Measurements from ENCODE around the gene DPF3.
A peak's percentile ranks its signal among the peaks of the same experiment; 100 is the strongest.

The DPF3 gene

GRCh38 chr14:72621387-72622065 lies 272.4 kb downstream of the DPF3 start:
- Histone ChIP-seq H3K79me2 (ENCODE audit: control insufficient read depth, insufficient read depth, low read length, poor library complexity) (peaks cover 11% of the 10 kb centered on the region), H2BK120ac (ENCODE audit: insufficient read depth, low read length, poor library complexity) (no peak overlapping the region)
- no CpG with 5 or more reads among the region's 6 CpGs for WGBS (ENCODE audit: extremely low coverage, insufficient coverage, insufficient read length)

GRCh38 chr14:72619881-72620280 lies 274.0 kb downstream of the DPF3 start:
- H3K18ac ChIP-seq (ENCODE audit: low read length), result no peak overlapping the region
- H3K79me2 ChIP-seq (ENCODE audit: control insufficient read depth, insufficient read depth, low read length, poor library complexity), result peaks cover 13% of the 10 kb centered on the region
- H3K4me2 ChIP-seq (ENCODE audit: low read length), result no peak overlapping the region
- peak overlapping the region; percentile 47 for H2BK120ac ChIP-seq (ENCODE audit: insufficient read depth, low read length, poor library complexity)
- peak overlapping the region; percentile 17 for H4K8ac ChIP-seq (ENCODE audit: low read depth, low read length)
- peak overlapping the region; percentile 16 for H2BK5ac ChIP-seq (ENCODE audit: low read depth, low read length, poor library complexity)
- H2BK12ac ChIP-seq (ENCODE audit: low read length), result peak overlapping the region; percentile 43
- DNase-seq, result no peak
- no peak overlapping the region for H3K4me3 ChIP-seq (ENCODE audit: low read depth, low read length)
- H3K4me1 ChIP-seq (ENCODE audit: control insufficient read depth in 1 of 2, insufficient read depth in 2 of 2, low read length in 2 of 2), result peaks cover 39 to 52% of the 10 kb centered on the region in 2 experiments
- H3K9ac ChIP-seq (ENCODE audit: low read length), result no peak overlapping the region
- H3K79me1 ChIP-seq (ENCODE audit: low read length), result peaks cover 34% of the 10 kb centered on the region
- H4K91ac ChIP-seq (ENCODE audit: low read depth, low read length), result peak overlapping the region; percentile 64
- H2AK5ac ChIP-seq (ENCODE audit: low read length), result peak overlapping the region; percentile 60
- no peak overlapping the region for H3K27ac ChIP-seq (ENCODE audit: low read depth, low read length)
- H3K4ac ChIP-seq (ENCODE audit: low read depth, low read length), result no peak overlapping the region
- no peaks in the 10 kb centered on the region for H3K36me3 ChIP-seq (ENCODE audit: control insufficient read depth in 1 of 2, insufficient read depth in 2 of 2, low read length in 2 of 2)
- peak overlapping the region; percentile 28 for H3K14ac ChIP-seq (ENCODE audit: low read length)
- no peaks in the 10 kb centered on the region for H3K27me3 ChIP-seq (ENCODE audit: insufficient read depth, low read length)
- H3K23ac ChIP-seq (ENCODE audit: low read length), result no peak overlapping the region
- no CpG with 5 or more reads among the region's 10 CpGs for WGBS (ENCODE audit: extremely low coverage, insufficient coverage, insufficient read length)
- no peak overlapping the region for H2AFZ ChIP-seq (ENCODE audit: insufficient read depth, low read length, poor library complexity)
- H3K9me3 ChIP-seq (ENCODE audit: insufficient read depth, low read depth, low read length), result no peaks in the 10 kb centered on the region
- H4K12ac ChIP-seq (ENCODE audit: low read depth, low read length), result no peak overlapping the region

More at GRCh38 chr14:72621387-72622065, 272.4 kb downstream of the DPF3 start:
- Histone ChIP-seq H3K36me3 (ENCODE audit: control insufficient read depth in 1 of 2, insufficient read depth in 2 of 2, low read length in 2 of 2) (no peaks in the 10 kb centered on the region), H3K4me3 (ENCODE audit: low read depth, low read length) (no peak overlapping the region), H2BK5ac (ENCODE audit: low read depth, low read length, poor library complexity) (no peak overlapping the region), H3K4ac (ENCODE audit: low read depth, low read length) (no peak overlapping the region), H4K91ac (ENCODE audit: low read depth, low read length) (no peak overlapping the region), H3K4me1 (ENCODE audit: control insufficient read depth in 1 of 2, insufficient read depth in 2 of 2, low read length in 2 of 2) (peaks cover 27 to 36% of the 10 kb centered on the region in 2 experiments), H3K4me2 (ENCODE audit: low read length) (no peak overlapping the region), H4K8ac (ENCODE audit: low read depth, low read length) (no peak overlapping the region), H3K27ac (ENCODE audit: low read depth, low read length) (no peak overlapping the region), H2AK5ac (ENCODE audit: low read length) (no peak overlapping the region), H3K27me3 (ENCODE audit: insufficient read depth, low read length) (no peaks in the 10 kb centered on the region), H3K23ac (ENCODE audit: low read length) (no peak overlapping the region), H4K12ac (ENCODE audit: low read depth, low read length) (no peak overlapping the region), H2AFZ (ENCODE audit: insufficient read depth, low read length, poor library complexity) (no peak overlapping the region), H2BK12ac (ENCODE audit: low read length) (no peak overlapping the region), H3K79me1 (ENCODE audit: low read length) (peaks cover 23% of the 10 kb centered on the region), H3K14ac (ENCODE audit: low read length) (no peak overlapping the region), H3K18ac (ENCODE audit: low read length) (no peak overlapping the region), H3K9me3 (ENCODE audit: insufficient read depth, low read depth, low read length) (no peaks in the 10 kb centered on the region), H3K9ac (ENCODE audit: low read length) (no peak overlapping the region)
- DNase-seq, result no peak

- peaks cover 14% of the 10 kb centered on the region for H3K79me2 ChIP-seq (ENCODE audit: control insufficient read depth, insufficient read depth, low read length, poor library complexity)
Measured at GRCh38 chr14:72619111-72619571, 274.8 kb downstream of the DPF3 start.

GRCh38 chr14:72618424-72618823 lies 275.5 kb downstream of the DPF3 start:
- Histone ChIP-seq H3K79me1 (ENCODE audit: low read length) (peaks cover 44% of the 10 kb centered on the region), H2BK5ac (ENCODE audit: low read depth, low read length, poor library complexity) (peak overlapping the region; percentile 97), H3K36me3 (ENCODE audit: control insufficient read depth in 1 of 2, insufficient read depth in 2 of 2, low read length in 2 of 2) (no peaks in the 10 kb centered on the region), H4K12ac (ENCODE audit: low read depth, low read length) (peak overlapping the region; percentile 82), H3K4me1 (ENCODE audit: control insufficient read depth in 1 of 2, insufficient read depth in 2 of 2, low read length in 2 of 2) (peaks cover 50 to 61% of the 10 kb centered on the region in 2 experiments), H3K27ac (ENCODE audit: low read depth, low read length) (peak overlapping the region; percentile 100), H2BK120ac (ENCODE audit: insufficient read depth, low read length, poor library complexity) (peak overlapping the region; percentile 99), H3K9me3 (ENCODE audit: insufficient read depth, low read depth, low read length) (no peaks in the 10 kb centered on the region), H3K27me3 (ENCODE audit: insufficient read depth, low read length) (no peaks in the 10 kb centered on the region), H2BK12ac (ENCODE audit: low read length) (peak overlapping the region; percentile 98), H4K91ac (ENCODE audit: low read depth, low read length) (peak overlapping the region; percentile 98), H2AFZ (ENCODE audit: insufficient read depth, low read length, poor library complexity) (peak overlapping the region; percentile 20), H4K8ac (ENCODE audit: low read depth, low read length) (peak overlapping the region; percentile 93), H3K4ac (ENCODE audit: low read depth, low read length) (peak overlapping the region; percentile 90), H3K14ac (ENCODE audit: low read length) (peak overlapping the region; percentile 98), H3K9ac (ENCODE audit: low read length) (no peak overlapping the region), H3K23ac (ENCODE audit: low read length) (no peak overlapping the region), H3K4me3 (ENCODE audit: low read depth, low read length) (no peak overlapping the region), H3K4me2 (ENCODE audit: low read length) (peak overlapping the region; percentile 7), H2AK5ac (ENCODE audit: low read length) (peak overlapping the region; percentile 99), H3K18ac (ENCODE audit: low read length) (peak overlapping the region; percentile 97), H3K79me2 (ENCODE audit: control insufficient read depth, insufficient read depth, low read length, poor library complexity) (peaks cover 14% of the 10 kb centered on the region)
- no CpG with 5 or more reads among the region's 7 CpGs for WGBS (ENCODE audit: extremely low coverage, insufficient coverage, insufficient read length)
- DNase-seq, result no peak

More at GRCh38 chr14:72619111-72619571, 274.8 kb downstream of the DPF3 start:
- Histone ChIP-seq H4K8ac (ENCODE audit: low read depth, low read length) (peak overlapping the region; percentile 93), H2BK5ac (ENCODE audit: low read depth, low read length, poor library complexity) (peak overlapping the region; percentile 97), H4K12ac (ENCODE audit: low read depth, low read length) (peak overlapping the region; percentile 82), H2BK120ac (ENCODE audit: insufficient read depth, low read length, poor library complexity) (peak overlapping the region; percentile 99), H3K79me1 (ENCODE audit: low read length) (peaks cover 39% of the 10 kb centered on the region), H3K4me2 (ENCODE audit: low read length) (no peak overlapping the region), H3K27me3 (ENCODE audit: insufficient read depth, low read length) (no peaks in the 10 kb centered on the region), H3K23ac (ENCODE audit: low read length) (no peak overlapping the region), H4K91ac (ENCODE audit: low read depth, low read length) (peak overlapping the region; percentile 98), H3K4me1 (ENCODE audit: control insufficient read depth in 1 of 2, insufficient read depth in 2 of 2, low read length in 2 of 2) (peaks cover 43 to 56% of the 10 kb centered on the region in 2 experiments), H3K9me3 (ENCODE audit: insufficient read depth, low read depth, low read length) (no peaks in the 10 kb centered on the region), H3K18ac (ENCODE audit: low read length) (peak overlapping the region; percentile 97), H2AFZ (ENCODE audit: insufficient read depth, low read length, poor library complexity) (peak overlapping the region; percentile 23), H3K14ac (ENCODE audit: low read length) (peak overlapping the region; percentile 98), H2AK5ac (ENCODE audit: low read length) (peak overlapping the region; percentile 99), H3K4me3 (ENCODE audit: low read depth, low read length) (no peak overlapping the region), H3K27ac (ENCODE audit: low read depth, low read length) (peak overlapping the region; percentile 100), H3K9ac (ENCODE audit: low read length) (no peak overlapping the region), H3K36me3 (ENCODE audit: control insufficient read depth in 1 of 2, insufficient read depth in 2 of 2, low read length in 2 of 2) (no peaks in the 10 kb centered on the region), H3K4ac (ENCODE audit: low read depth, low read length) (peak overlapping the region; percentile 90), H2BK12ac (ENCODE audit: low read length) (peak overlapping the region; percentile 98)
- no peak for DNase-seq
- WGBS (ENCODE audit: extremely low coverage, insufficient coverage, insufficient read length), result no CpG with 5 or more reads among the region's 8 CpGs

Measured in trophoblast cell (in vitro differentiated cells and primary cell).